HepG2 (cell line): ENCODE measurements around the gene RNASE13. TPM values are rescaled to one million over a fixed set of nuclear protein-coding genes. Genes with fewer than 3 reads are reported as not detected.

Source experiments
- CCDC6 ChIP-seq: sonication (generic); formaldehyde crosslinking; IDR thresholded peaks from 2 replicates; pipeline ENCODE4 v1.8.1; 2022; ENCODE audit warnings: mild to moderate bottlenecking, missing genetic modification reagents, moderate library complexity
- GTF3A ChIP-seq: sonication (generic); formaldehyde crosslinking; conservative IDR thresholded peaks from 2 replicates; pipeline ENCODE4 v1.4.0; 2020; ENCODE audit warnings: mild to moderate bottlenecking, missing genetic modification reagents
- HDAC6 ChIP-seq: fragments of 200-600 bp; sonication (generic); IDR thresholded peaks from 2 replicates; pipeline ENCODE4 v1.7.0; 2017; ENCODE audit warnings: mild to moderate bottlenecking, antibody characterized with exemption, low read length, low read depth
- HES4 ChIP-seq: sonication (generic); formaldehyde crosslinking; IDR thresholded peaks from 2 replicates; pipeline ENCODE4 v1.9.0; 2021; ENCODE audit warnings: mild to moderate bottlenecking, missing genetic modification reagents, borderline replicate concordance
- HOXA3 ChIP-seq: sonication (generic); formaldehyde crosslinking; IDR thresholded peaks from 2 replicates; pipeline ENCODE4 v1.5.0; 2020; ENCODE audit warnings: missing genetic modification reagents
- MNT ChIP-seq: fragments of 450-650 bp; IDR thresholded peaks from 2 replicates; pipeline ENCODE4 v1.6.1; 2016
- NR2F1 ChIP-seq, 2 experiments: fragments of 450-650 bp in 1 of 2; formaldehyde crosslinking in 1 of 2; IDR thresholded peaks; 2 replicates each; pipeline versions ENCODE4 v1.5.0 to v1.6.1; 2016 to 2020; ENCODE audit warnings: mild to moderate bottlenecking in 1 of 2, missing compliant biosample characterization in 1 of 2, missing genetic modification reagents in 1 of 2, moderate library complexity in 1 of 2
- PHF8 ChIP-seq: sonication (generic); formaldehyde crosslinking; IDR thresholded peaks from 2 replicates; pipeline ENCODE4 v1.5.0; 2020; ENCODE audit warnings: missing genetic modification reagents
- PRDM4 ChIP-seq: sonication (generic); formaldehyde crosslinking; IDR thresholded peaks from 2 replicates; pipeline ENCODE4 v1.9.0; 2021; ENCODE audit warnings: missing genetic modification reagents, borderline replicate concordance
- RORA ChIP-seq: sonication (generic); formaldehyde crosslinking; IDR thresholded peaks from 2 replicates; pipeline ENCODE4 v1.5.0; 2020; ENCODE audit warnings: mild to moderate bottlenecking, missing genetic modification reagents, moderate library complexity
- SCMH1 ChIP-seq: sonication (generic); formaldehyde crosslinking; IDR thresholded peaks from 2 replicates; pipeline ENCODE4 v1.9.0; 2021; ENCODE audit warnings: missing genetic modification reagents, mild to moderate bottlenecking, borderline replicate concordance
- SMARCC2 ChIP-seq: fragments of 450-650 bp; IDR thresholded peaks from 2 replicates; pipeline ENCODE4 v1.6.1; 2017; ENCODE audit warnings: antibody characterized with exemption, mild to moderate bottlenecking
- SNRNP70 ChIP-seq: fragments of 200-400 bp; formaldehyde crosslinking; IDR thresholded peaks from 2 replicates; pipeline ENCODE4 v1.6.1; 2017; ENCODE audit warnings: mild to moderate bottlenecking, low read depth, low read length, moderate library complexity
- TBX2 ChIP-seq: sonication (generic); formaldehyde crosslinking; IDR thresholded peaks from 2 replicates; pipeline ENCODE4 v1.5.0; 2020; ENCODE audit warnings: missing genetic modification reagents, mild to moderate bottlenecking, borderline replicate concordance
- TFDP1 ChIP-seq: IDR thresholded peaks from 2 replicates; pipeline ENCODE4 v1.6.1; 2016; ENCODE audit warnings: missing compliant biosample characterization, missing genetic modification reagents, borderline replicate concordance
- YEATS4 ChIP-seq: sonication (generic); formaldehyde crosslinking; IDR thresholded peaks from 2 replicates; pipeline ENCODE4 v1.4.0; 2020; ENCODE audit warnings: missing genetic modification reagents, borderline replicate concordance
- ZFP36L2 ChIP-seq: sonication (generic); formaldehyde crosslinking; IDR thresholded peaks from 2 replicates; pipeline ENCODE4 v1.4.0; 2020; ENCODE audit warnings: missing genetic modification reagents
- ZNF136 ChIP-seq: sonication (generic); formaldehyde crosslinking; IDR thresholded peaks from 2 replicates; pipeline ENCODE4 v1.8.1; 2022; ENCODE audit warnings: low read depth, mild to moderate bottlenecking, moderate library complexity, missing genetic modification reagents
- ZNF256 ChIP-seq: sonication (generic); formaldehyde crosslinking; conservative IDR thresholded peaks from 2 replicates; pipeline ENCODE4 v1.4.0; 2020; ENCODE audit warnings: missing genetic modification reagents
- ZNF274 ChIP-seq: sonication (generic); formaldehyde crosslinking; IDR thresholded peaks from 2 replicates; pipeline ENCODE4 v1.5.1; 2020; ENCODE audit warnings: mild to moderate bottlenecking, missing genetic modification reagents
- ZNF430 ChIP-seq: sonication (generic); formaldehyde crosslinking; IDR thresholded peaks from 2 replicates; pipeline ENCODE4 v1.9.0; 2021; ENCODE audit warnings: mild to moderate bottlenecking, missing genetic modification reagents
- ZNF567 ChIP-seq: sonication (generic); formaldehyde crosslinking; IDR thresholded peaks from 2 replicates; pipeline ENCODE4 v1.8.1; 2023; ENCODE audit warnings: mild to moderate bottlenecking, missing genetic modification reagents, borderline replicate concordance
- ZNF572 ChIP-seq: sonication (generic); formaldehyde crosslinking; IDR thresholded peaks from 2 replicates; pipeline ENCODE4 v1.5.1; 2020; ENCODE audit warnings: mild to moderate bottlenecking, missing genetic modification reagents
- ZNF709 ChIP-seq: sonication (generic); formaldehyde crosslinking; IDR thresholded peaks from 2 replicates; pipeline ENCODE4 v1.5.0; 2020; ENCODE audit warnings: mild to moderate bottlenecking, missing genetic modification reagents
- ZNF816 ChIP-seq: sonication (generic); formaldehyde crosslinking; IDR thresholded peaks from 2 replicates; pipeline ENCODE4 v1.8.0; 2022; ENCODE audit warnings: missing genetic modification reagents, mild to moderate bottlenecking, borderline replicate concordance
- ZNF878 ChIP-seq: sonication (generic); formaldehyde crosslinking; IDR thresholded peaks from 2 replicates; pipeline ENCODE4 v1.8.1; 2023; ENCODE audit warnings: mild to moderate bottlenecking, missing genetic modification reagents, moderate library complexity
- polyA plus RNA-seq, 8 experiments: library from polyadenylated mRNA; depleted of rRNA in 3 of 8; stranded (reverse) in 7 of 8; unstranded in 1 of 8; fragments of >200 nt; fragmentation: Illumina TruSeq in 4 of 8; extraction: Trizol in 4 of 8; gene quantifications; 2 replicates each; pipeline versions ENCODE4 v1.2.1 to v1.2.3, GENCODE V29; 2011 to 2016; ENCODE audit warnings: low read depth in 4 of 8, missing spikeins in 1 of 8, mixed read lengths in 1 of 8; ENCODE audit not compliant: insufficient read depth in 1 of 8
- total RNA-seq, 5 experiments: library from RNA; depleted of rRNA; stranded (reverse); fragments of >200 nt; fragmentation: Illumina TruSeq; extraction: Trizol; gene quantifications; 2 replicates each; pipeline ENCODE4 v1.2.3, GENCODE V29; 2016; ENCODE audit warnings: low read depth in 1 of 5

Gene RNASE13
- total and polyA plus RNA-seq, 2 of the 13 experiments (the other 11 are each of a cell fraction or from before 2014, with no cell fraction given): 1.0 TPM; not detected in 1

- no peak for TF ChIP-seq ZNF136
- no peak for TF ChIP-seq ZNF274
- TF ChIP-seq HOXA3 (CRISPR knock-in tag): peak; percentile 47; the same call in 1 of the 2 replicates
- TF ChIP-seq SNRNP70: no peak
- TF ChIP-seq GTF3A (CRISPR knock-in tag): no peak
- TF ChIP-seq NR2F1 (CRISPR knock-in tag; IDR thresholded peaks at IDR 0.05): peak in 1 of 2 experiments; percentile 61; a peak in 1 of 4 replicates
- TF ChIP-seq ZNF256 (CRISPR knock-in tag): no peak
- no peak for TF ChIP-seq ZNF567 (CRISPR knock-in tag)
- TF ChIP-seq CCDC6: no peak
- TF ChIP-seq SCMH1: no peak
- TF ChIP-seq SMARCC2: no peak
- no peak for TF ChIP-seq RORA (CRISPR knock-in tag)
- TF ChIP-seq ZNF572: 0 out of 2 replicates have a peak, but pooled peaks have one; percentile 69
- 0 out of 2 replicates have a peak, but pooled peaks have one; percentile 49 for TF ChIP-seq ZNF816
- TF ChIP-seq HES4 (CRISPR knock-in tag): no peak
- TF ChIP-seq HDAC6: no peak
- TF ChIP-seq PHF8 (CRISPR knock-in tag): no peak
- TF ChIP-seq MNT: no peak
- peak; percentile 62; the same call in 1 of the 2 replicates for TF ChIP-seq ZNF430 (CRISPR knock-in tag)
- TF ChIP-seq ZNF709 (CRISPR knock-in tag): no peak
- no peak; the same call in 1 of the 2 replicates for TF ChIP-seq YEATS4 (CRISPR knock-in tag)
- no peak for TF ChIP-seq TFDP1 (CRISPR knock-in tag)
- TF ChIP-seq PRDM4 (CRISPR knock-in tag): no peak
- no peak for TF ChIP-seq ZNF878 (CRISPR knock-in tag)
- 0 out of 2 replicates have a peak, but pooled peaks have one; percentile 34 for TF ChIP-seq TBX2 (CRISPR knock-in tag)
- no peak for TF ChIP-seq ZFP36L2
Measured at GRCh38 chr14:21043974-21044618, 9.5 kb upstream of the RNASE13 start (continued).
